Measurements from ENCODE around the gene GAL3ST2. TPM values are rescaled to one million over a fixed set of nuclear protein-coding genes. Genes with fewer than 3 reads are reported as not detected.
"Not testable (repeated sequence)": the region's sequence is repeated elsewhere in the genome, so short reads cannot be mapped to it uniquely, and the experiment has no call there.

The GAL3ST2 gene
- total RNA-seq, 1 experiment from 2014 or later: not detected

DNA sequence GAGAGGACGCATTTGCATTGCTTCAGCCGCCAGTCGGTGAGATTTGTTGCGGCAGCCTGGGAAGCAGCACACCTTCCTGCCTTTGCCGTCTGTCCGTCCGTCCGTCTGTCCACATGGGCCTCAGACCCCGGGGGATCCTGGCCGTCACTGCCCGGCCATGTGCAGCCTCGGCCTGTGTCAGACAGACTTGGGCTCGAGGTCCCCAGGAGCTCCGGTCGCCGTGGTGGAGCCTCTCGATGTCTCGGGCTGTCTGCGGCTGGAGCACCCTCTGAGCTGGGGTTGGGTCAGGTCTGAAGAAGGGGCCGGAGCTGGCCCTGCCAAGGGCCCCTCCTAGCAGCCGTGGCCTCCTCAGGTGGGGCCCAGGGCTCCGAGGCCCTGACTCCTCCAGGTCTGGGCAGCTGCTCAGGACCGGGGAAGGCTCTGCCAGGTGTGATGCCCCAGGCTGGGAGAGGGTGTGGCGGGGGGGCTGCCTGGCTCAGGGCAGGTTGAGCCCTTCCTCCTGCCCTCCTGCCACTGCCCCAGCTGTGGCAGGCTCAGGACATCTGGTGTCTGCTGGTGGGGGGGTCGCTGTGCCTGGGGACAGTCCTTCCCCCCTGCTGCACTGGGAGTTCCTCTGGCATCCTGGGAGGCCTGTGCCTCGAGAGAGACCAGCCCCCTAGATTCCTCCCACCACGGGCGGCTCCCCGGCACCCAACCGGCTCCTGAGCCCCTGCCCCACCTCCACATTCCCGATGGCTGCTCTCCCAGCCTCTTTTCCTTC is 44.2 kb downstream of the GAL3ST2 start:
- in situ Hi-C loops (cut with HindIII; ENCODE audit: low pct_unique_long_range_greater_than_20kb, low sequenced_read_pairs): no loop called here

DNA sequence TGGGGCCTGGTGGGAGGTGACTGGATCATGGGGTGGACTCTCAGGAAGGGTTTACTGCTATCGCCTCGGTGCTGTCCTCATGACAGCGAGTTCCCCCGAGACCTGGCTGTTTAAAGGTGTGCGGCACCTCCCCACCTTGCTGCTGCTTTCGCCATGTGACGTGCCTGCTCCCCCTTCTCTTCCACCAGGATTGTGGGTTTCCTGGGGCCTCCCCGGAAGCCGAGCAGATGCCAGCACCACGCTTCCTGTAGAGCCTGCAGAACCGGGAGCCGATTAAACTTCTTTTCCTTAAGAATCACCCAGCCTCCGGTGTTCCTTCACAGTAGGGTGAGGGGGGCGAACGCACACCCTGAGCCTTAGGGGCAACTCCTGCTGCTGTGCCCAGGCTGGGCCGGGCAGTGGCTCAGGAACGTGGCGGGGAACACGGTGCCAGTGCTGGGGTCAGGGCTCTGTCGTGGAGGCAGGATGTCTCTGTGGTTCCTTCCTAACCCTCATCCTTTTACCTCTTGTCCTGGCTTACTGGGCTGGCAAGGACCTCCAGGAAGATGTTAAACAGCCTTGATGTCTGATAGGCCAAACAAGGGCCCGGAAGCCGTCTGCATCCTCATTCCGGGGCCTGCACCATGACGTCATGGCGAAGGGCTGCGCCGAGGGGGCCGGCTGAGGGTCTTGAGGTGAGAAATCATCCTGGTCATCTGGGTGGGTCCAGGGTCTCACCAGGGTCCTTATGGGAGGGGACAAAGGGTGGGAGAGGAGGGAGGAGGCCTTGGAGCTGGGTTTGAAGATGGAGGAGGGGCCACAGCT is 45.0 kb downstream of the GAL3ST2 start:
- in situ Hi-C loops (cut with HindIII; ENCODE audit: low pct_unique_long_range_greater_than_20kb, low sequenced_read_pairs): no loop called here
- no peak for DNase-seq (ENCODE audit: low read depth, low spot score)

More for the DNA sequence above, 44.2 kb downstream of the GAL3ST2 start:
- DNase-seq (ENCODE audit: low read depth, low spot score): no peak

DNA sequence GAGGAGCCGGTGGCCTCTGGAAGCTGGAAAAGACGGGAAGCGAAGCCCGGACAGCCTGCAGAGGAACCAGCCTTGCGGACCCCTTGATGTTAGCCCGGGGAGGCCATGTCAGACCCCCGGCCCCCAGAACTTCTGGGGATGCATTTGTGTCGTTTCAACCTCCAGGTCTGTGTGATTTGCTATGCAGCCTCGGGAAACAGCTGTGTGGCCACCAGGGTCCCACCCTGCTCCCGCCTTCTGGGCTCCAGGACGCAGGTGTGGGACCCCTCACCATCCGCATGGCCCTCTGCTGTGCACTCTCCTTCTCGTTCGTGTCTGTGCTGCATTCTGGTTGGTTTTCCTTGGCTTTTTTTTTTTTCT is 45.6 kb downstream of the GAL3ST2 start:
- in situ Hi-C loops (cut with HindIII; ENCODE audit: low pct_unique_long_range_greater_than_20kb, low sequenced_read_pairs): no loop called here
- DNase-seq (ENCODE audit: low read depth, low spot score): no peak

- in situ Hi-C loops (cut with HindIII; ENCODE audit: low pct_unique_long_range_greater_than_20kb, low sequenced_read_pairs); DNase-seq (ENCODE audit: low read depth, low spot score): not testable (repeated sequence)
Observed at GRCh38 chr2:241823531-241824437, 47.2 kb downstream of the GAL3ST2 start.

DNA sequence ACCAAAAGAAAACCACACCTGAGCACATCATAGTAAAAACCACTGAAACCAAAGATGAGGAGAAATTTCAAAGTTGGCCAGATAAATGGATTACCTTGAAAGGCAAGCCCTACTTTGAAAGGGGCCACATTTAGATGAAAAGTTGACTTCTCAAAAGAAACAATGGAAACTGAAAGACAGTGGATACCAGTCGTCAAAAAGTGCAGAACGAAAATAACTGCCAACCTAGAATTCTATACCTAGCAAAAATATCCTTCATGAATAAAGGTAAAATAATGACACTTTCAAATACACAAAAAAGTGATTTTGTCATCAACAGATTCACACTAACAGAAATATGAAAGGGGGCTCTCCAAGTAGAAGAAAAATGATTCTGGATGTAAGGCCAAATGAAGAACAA is 50.8 kb downstream of the GAL3ST2 start:
- no peak for DNase-seq (ENCODE audit: low read depth, low spot score)
- in situ Hi-C loops (cut with HindIII; ENCODE audit: low pct_unique_long_range_greater_than_20kb, low sequenced_read_pairs): no loop called here

DNA sequence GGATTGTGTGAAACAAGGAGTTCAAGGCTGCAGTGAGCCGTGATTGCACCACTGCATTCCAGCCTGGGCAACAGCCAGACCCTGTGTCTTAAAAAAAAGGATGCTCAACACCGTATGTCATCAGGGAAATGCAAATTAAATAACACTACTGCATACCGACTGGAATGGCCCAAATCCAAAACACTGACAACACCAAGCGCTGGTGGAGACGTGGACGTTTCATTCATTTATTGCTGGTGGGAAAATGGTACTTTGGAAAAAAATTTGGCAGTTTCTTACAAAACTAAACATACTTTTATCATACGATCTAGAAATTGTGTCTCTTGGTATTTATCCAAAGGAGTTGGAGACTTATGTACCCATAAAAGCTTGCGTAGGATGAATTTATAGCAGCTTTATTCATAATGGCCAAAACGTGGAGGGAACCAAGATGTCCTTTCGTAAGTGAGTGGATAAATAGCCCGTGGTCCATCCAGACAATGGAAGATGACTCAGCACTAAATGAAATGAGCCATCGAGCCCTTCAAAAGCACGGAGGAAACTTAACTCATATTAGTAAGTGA is 56.6 kb downstream of the GAL3ST2 start:
- no peak for DNase-seq (ENCODE audit: low read depth, low spot score)
- in situ Hi-C loops (cut with HindIII; ENCODE audit: low pct_unique_long_range_greater_than_20kb, low sequenced_read_pairs): no loop called here

DNA sequence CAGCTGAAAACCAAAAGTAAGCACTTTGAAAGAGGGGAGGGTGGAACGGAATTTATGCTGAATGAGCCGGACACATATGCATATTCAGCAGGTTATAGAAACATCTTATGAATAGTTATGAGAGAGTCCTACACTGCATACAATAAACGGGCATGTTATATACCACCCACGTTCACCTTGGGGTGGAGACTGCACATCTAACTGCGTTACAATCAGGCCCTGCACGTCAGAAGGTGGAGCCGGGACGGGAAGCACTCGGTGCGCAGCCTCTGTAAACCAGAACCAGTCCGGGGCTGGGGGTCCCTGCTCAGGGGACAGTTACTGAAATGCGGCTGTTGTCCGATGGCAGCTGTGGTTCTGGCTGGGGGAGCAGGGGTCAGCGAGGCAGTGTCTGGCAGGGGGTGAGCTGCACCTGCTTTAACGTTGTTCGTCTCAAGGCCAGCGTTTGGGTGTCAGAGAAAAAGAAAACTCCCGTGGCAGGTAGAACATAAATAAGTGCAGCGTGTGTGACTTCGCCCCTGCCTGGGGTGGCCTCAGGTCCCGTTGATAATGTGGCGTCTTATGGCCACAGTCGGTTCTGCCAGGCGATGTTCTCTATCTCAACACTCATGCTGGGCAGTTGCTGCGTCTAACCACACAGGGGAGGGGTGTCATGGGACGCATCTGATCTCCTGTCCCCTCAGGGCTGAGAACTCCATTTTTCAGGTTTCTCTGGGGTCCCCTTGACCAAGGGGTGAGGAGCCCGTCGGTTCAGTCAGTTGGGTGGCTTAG is 57.3 kb downstream of the GAL3ST2 start:
- in situ Hi-C loops (cut with HindIII; ENCODE audit: low pct_unique_long_range_greater_than_20kb, low sequenced_read_pairs); DNase-seq (ENCODE audit: low read depth, low spot score): not testable (repeated sequence)

- no peak for DNase-seq (ENCODE audit: low read depth, low spot score)
- in situ Hi-C loops (cut with HindIII; ENCODE audit: low pct_unique_long_range_greater_than_20kb, low sequenced_read_pairs): no loop called here
Observed at GRCh38 chr2:241834527-241835210, 58.0 kb downstream of the GAL3ST2 start.

DNA sequence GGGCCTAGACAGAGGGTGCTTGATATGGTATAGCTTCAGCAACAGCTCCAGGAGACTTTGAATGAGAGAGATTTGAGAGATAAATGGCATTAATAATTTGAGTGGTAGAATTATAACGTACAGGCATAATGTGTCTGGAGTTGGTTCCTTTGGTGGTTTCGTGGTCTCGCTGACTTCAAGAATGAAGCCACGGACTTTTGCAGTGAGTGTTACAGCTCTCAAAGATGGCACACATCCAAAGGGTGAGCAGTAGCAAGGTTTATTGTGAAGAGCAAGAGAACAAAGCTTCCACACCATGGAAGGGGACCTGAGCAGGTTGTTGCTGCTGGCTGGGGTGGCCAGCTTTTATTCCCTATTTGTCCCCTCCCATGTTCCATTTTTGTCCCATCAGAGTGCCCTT is 59.0 kb downstream of the GAL3ST2 start:
- in situ Hi-C loops (cut with HindIII; ENCODE audit: low pct_unique_long_range_greater_than_20kb, low sequenced_read_pairs): no loop called here
- DNase-seq (ENCODE audit: low read depth, low spot score): no peak

DNA sequence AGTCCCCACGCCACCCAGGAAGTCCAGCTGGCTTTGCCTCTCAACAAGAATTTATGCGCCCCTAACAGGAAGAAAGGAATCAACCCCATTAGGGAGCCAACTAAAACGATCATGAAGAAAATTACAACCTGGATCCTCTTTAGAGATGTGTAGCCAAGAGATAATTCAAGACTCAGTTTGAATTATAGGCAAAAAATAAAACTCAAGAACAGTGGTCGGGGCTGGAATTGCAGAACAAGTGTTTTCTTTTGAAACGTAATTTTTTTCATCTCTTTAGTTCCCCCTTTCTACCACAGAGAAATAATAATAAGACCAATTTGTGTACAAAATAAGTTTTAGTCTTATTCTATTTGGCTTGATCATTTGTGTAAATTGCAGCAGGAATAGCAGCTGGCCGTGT is 59.7 kb downstream of the GAL3ST2 start:
- DNase-seq (ENCODE audit: low read depth, low spot score): no peak
- in situ Hi-C loops (cut with HindIII; ENCODE audit: low pct_unique_long_range_greater_than_20kb, low sequenced_read_pairs): no loop called here

DNA sequence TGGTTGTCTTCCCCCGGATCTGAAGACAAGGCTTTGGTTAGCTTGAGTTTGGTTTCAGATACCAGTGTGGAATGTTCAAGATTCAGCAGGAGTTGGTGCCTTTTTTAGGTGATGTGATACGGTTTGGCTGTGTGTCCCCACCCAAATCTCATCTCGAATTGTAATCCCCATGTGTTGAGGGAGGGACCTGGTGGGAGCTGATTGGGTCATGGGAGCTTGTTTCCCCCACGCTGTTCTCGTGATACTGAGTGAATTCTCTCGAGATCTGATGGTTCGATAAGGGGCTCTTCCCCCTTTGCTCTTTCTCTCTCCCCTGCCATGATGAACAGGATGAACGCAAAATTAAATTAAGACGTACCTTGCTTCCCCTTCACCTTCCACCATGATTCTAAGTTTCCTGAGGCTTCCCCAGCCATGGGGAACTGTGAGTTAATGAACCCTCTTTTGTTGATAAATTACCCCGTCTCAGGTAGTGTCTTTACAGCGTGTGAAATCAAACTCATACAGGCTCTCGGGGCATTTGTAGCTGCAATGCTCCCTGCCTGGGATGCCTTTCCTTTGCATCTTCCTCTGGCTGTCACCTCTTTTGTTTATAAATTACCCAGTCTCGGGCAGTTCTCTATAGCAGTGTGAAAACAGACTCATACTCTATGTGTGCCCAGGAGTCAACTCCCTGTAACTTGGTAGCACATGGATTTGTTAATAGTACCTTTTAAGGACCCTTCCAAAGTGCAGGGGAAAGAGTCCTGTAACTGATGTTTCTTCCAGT is 60.8 kb downstream of the GAL3ST2 start:
- in situ Hi-C loops (cut with HindIII; ENCODE audit: low pct_unique_long_range_greater_than_20kb, low sequenced_read_pairs): no loop called here
- DNase-seq (ENCODE audit: low read depth, low spot score): no peak

GRCh38 chr2:241841181-241842066 is 64.8 kb downstream of the GAL3ST2 start:
- in situ Hi-C loops (cut with HindIII; ENCODE audit: low pct_unique_long_range_greater_than_20kb, low sequenced_read_pairs): no loop called here
- DNase-seq (ENCODE audit: low read depth, low spot score): no peak

- in situ Hi-C loops (cut with HindIII; ENCODE audit: low pct_unique_long_range_greater_than_20kb, low sequenced_read_pairs): no loop called here
- no peak for DNase-seq (ENCODE audit: low read depth, low spot score)
Observed at GRCh38 chr2:241842067-241842415, 65.4 kb downstream of the GAL3ST2 start.

- DNase-seq (ENCODE audit: low read depth, low spot score): no peak
- in situ Hi-C loops (cut with HindIII; ENCODE audit: low pct_unique_long_range_greater_than_20kb, low sequenced_read_pairs): no loop called here
Observed at GRCh38 chr2:241842620-241843211, 66.1 kb downstream of the GAL3ST2 start.

Data from SK-MEL-5 (cell line).